Cardiac fibroblast (primary cell): Measurements from ENCODE around the gene ZBTB37.

Source experiments
- DNase-seq, 2 donors: peaks; one replicate each; pipeline versions ENCODE4 v3.0.0 to v3.0.0-alpha.2; 2010; ENCODE audit warnings: low read depth in 2 of 2
- H3K4me3 ChIP-seq, 2 donors: replicated peaks in 1 of 2; 1 replicate in 1 of 2; 2 replicates in 1 of 2; pipeline ENCODE4 v1.5.1; 2011; ENCODE audit warnings: low read depth in 2 of 2, low read length in 2 of 2, mild to moderate bottlenecking in 2 of 2, moderate library complexity in 1 of 2
- CTCF ChIP-seq: IDR thresholded peaks from one replicate; pipeline ENCODE4 v1.5.1; 2011; ENCODE audit warnings: low read depth, mild to moderate bottlenecking, low read length, inconsistent platforms

The ZBTB37 gene

GRCh38 chr1:173868266-173869020 lies at the start of gene ZBTB37:
ZBTB37 (plus strand) TSS chr1:173868380; CDS start chr1:173870226, 1,846 bp downstream.
- peak within 1 kb of the TSS; percentile 91 to 94 for H3K4me3 ChIP-seq
- no peak for TF ChIP-seq CTCF
- DNase-seq: no peak

GRCh38 chr1:173818459-173818858 lies 49.7 kb upstream of the ZBTB37 start:
- no peak overlapping the region for H3K4me3 ChIP-seq
- DNase-seq: no peak
- TF ChIP-seq CTCF: no peak

- TF ChIP-seq CTCF: no peak
- DNase-seq: no peak
- no peak overlapping the region for H3K4me3 ChIP-seq
These were observed 46.5 kb upstream of the ZBTB37 start for GRCh38 chr1:173821680-173822079.

- peak in 1 of 2 donors; percentile 54 for DNase-seq
- TF ChIP-seq CTCF: no peak
- peak overlapping the region; percentile 94 to 95 for H3K4me3 ChIP-seq
These were observed 44.3 kb upstream of the ZBTB37 start for GRCh38 chr1:173823781-173824314.

GRCh38 chr1:173824315-173825081 lies 43.7 kb upstream of the ZBTB37 start, which contains the start of the genes CENPL and DARS2:
CENPL (minus strand) TSS chr1:173824883; CDS start chr1:173811299, 13,584 bp downstream.
DARS2 (plus strand) TSS chr1:173824673; CDS start chr1:173825230, 557 bp downstream.
- DNase-seq: peak; percentile 99
- TF ChIP-seq CTCF: no peak
- peak within 1 kb of the TSS; percentile 94 to 95 for H3K4me3 ChIP-seq

- TF ChIP-seq CTCF: no peak
- H3K4me3 ChIP-seq: no peak overlapping the region
- DNase-seq: peak in 1 of 2 donors; percentile 8
These were observed 40.6 kb upstream of the ZBTB37 start for GRCh38 chr1:173827611-173828010.
